Medulla oblongata (tissue), 1 donor: ENCODE results near the gene ENTHD1.
A peak's percentile ranks its signal among the peaks of the same experiment; 100 is the strongest.
"Not testable (repeated sequence)": the region's sequence is repeated elsewhere in the genome, so short reads cannot be mapped to it uniquely, and the experiment has no call there.

Experiments used
- DNase-seq: peaks from one replicate; pipeline ENCODE4 v3.0.0-alpha.2; 2015; ENCODE audit errors: extremely low spot score

The ENTHD1 gene

DNA sequence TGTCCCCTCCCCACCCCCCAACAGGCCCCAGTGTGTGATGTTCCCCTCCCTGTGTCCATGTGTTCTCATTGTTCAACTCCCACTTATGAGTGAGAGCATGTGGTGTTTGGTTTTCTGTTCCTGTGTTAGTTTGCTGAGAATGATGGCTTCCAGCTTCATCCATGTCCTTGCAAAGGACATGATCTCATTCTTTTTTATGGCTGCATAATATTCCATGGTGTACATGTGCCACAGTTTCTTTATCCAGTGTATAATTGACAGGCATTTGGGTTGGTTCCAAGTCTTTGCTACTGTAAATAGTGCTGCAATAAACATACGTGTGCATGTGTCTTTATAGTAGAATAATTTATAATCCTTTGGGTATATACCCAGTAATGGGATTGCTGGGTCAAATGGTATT is 159.5 kb downstream of the ENTHD1 start:
- not testable (repeated sequence) for DNase-seq

DNA sequence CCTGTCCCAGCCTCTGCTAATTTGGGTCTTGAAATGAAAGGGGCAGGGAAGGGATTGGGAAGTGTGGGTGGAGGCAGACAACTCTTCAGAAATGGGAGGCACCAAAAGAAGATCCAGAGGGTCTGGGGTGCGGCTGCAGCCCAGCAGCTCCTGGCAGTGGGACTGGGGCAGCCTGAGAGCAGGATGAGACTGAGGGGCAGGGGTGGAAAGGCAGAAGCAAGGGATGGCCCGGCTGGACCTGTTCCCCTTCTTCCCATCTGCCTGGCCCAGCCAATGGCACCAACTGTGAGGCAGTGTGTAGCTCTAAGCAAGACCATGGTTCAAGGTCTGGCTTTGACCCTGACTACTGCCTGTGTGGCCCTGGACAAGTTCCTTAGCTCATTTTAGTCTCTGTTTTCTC is 160.4 kb downstream of the ENTHD1 start:
- DNase-seq = no peak

DNA sequence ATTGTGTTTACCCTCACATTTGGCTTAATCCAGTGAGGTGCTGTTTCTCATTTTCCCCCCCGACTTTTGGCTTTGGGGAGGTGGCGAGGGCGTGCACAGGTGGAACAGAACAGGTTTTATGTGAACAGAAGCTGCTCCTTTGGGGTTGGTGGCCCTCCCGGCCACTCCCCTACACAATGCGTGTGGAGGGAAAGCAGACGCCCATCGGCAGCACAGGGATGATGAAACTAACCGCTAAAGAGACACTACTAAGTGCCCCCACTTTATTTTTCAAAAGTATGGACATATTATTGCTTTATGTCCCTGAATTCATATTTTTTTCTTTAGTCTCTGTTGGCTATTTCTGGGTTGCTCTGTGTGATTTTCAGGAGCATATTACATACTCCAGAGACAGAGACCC is 160.9 kb downstream of the ENTHD1 start:
- no peak for DNase-seq

DNA sequence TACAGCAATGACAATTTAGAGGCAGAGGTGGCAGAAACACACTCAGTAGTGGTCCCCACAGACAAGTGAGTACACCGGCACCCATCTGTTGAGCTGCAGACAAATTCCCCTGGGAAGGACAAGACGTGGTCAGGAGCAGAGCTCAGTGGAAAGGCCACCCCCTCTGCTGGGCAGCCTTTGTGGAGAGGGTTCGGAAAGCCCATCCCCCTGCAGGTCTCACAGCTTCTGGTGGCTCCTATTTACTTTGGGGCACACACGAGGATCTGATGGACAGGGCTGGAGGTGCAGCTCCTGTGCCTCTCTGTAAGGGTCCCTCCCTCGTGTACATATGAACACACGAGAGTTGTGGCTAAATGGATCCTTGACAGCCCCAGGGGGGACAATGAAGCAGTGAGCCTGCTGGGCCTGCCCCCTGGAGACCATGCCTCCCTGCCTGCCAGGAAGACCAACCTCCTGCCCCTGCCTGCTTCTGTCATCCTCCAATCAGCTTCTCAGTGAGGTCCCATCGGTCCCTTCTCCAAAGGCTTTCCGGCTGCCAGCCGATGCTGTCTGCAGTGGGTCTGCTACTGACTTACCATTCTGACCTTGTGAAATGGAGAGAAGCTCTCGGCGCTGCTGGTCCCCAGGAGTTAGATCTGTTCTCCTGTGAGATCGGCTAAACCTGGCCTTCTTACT is 161.5 kb downstream of the ENTHD1 start:
- DNase-seq = no peak

DNA sequence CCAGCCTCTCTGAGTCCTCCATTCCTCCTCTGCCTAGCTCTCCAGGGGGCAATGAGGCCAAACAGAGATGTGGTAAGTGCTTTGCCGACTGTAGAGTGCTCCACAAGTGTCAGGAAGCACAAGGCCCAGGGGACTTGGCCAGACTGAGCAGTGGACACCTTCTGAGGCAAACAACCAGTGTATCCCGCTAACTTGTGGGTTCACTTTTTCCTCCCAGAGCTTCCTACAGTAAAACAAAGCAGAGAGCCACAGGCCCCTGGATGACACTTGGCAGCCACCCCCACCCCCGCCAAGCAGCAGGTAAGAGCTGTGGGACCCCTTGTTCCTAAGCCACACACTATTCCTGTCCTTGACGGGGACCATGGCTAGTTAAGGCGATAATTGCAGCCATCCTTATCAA is 162.1 kb downstream of the ENTHD1 start:
- no peak for DNase-seq

DNA sequence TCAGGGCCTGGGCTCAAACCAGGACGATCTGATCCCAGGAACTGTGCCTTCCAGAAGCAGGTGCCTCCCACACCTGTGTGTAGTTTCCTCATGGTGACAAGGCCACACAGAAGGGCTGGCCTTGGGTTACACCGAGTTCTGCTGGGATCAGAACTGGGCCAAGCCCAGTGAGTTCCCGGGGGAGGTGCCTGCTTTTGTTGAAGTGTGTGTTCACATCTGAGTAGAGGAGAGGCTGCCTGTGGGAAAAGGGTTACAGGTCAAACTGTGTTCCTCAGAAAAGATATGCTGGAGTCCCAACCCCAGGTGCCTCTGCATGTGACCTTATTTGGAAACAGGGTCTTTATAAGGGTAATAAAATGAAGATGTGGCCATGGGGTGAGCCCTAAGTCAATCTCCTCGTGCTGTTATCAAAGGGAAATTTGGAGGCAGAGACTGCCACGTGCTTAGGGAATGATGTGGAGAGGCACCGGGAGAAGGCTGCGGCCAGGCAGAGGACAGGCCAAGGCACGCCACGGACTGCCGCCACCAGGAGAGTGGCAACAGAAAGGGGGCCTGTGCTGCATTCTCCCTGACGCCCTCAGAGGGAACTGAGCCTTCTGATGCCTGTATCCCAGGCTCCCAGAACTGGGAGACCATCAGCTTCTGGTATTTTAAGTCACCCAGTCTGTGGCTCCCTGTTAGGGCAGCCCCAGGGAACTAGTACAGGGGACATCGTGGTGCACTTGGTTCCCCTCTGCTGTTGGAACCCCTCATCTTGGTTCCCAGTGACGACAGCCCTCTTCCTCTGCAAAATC is 164.2 kb downstream of the ENTHD1 start:
- no peak for DNase-seq

DNA sequence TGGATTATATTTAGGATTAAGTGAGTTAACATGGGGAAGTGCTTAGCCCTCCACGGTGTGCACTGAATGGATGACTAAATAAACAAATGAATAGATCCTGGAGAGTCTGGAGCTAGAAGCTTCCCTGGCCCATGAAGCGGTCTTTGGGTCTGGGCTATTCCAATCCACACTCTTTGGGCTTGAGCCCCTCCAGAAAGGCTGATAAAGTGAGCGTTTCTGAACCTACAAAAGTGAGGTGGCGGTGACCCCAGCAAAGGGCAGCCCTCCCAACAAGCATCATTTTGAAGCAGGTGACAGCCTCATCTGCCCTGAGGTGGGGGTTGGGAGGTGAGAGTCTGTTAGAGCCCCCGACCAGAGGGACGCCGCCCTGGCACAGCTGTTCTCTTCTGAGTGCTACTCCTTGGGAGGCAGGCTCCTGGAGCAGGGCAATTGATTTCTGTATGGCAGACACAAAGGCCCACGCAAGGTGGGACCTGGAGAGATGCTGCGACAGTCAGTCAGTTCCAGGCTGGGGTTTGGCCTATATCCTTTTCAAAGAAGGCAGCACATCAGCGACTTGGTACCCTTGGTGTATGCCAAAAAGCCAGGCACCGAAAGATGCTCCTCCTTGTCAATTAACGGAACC is 165.2 kb downstream of the ENTHD1 start:
- no peak for DNase-seq

DNA sequence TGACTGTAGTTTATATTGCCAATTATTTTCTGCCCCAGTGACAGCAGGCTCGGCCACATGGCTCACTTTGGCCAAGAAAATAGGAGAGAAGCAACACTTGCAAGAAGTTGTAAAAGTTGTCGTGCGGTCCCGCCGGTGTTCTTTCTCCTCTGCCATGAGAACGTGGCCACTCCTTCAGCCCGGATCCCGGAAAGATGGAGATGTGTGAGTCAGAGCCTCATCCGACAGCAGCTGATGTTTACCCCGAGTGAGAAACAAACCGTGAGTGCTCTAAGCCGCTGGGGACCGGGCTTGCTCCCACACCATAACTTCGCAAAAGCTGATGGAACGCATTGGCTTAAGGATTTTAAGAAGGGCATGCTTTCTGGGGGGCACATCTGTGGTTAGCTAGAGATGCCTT is 166.0 kb downstream of the ENTHD1 start:
- DNase-seq = no peak

DNA sequence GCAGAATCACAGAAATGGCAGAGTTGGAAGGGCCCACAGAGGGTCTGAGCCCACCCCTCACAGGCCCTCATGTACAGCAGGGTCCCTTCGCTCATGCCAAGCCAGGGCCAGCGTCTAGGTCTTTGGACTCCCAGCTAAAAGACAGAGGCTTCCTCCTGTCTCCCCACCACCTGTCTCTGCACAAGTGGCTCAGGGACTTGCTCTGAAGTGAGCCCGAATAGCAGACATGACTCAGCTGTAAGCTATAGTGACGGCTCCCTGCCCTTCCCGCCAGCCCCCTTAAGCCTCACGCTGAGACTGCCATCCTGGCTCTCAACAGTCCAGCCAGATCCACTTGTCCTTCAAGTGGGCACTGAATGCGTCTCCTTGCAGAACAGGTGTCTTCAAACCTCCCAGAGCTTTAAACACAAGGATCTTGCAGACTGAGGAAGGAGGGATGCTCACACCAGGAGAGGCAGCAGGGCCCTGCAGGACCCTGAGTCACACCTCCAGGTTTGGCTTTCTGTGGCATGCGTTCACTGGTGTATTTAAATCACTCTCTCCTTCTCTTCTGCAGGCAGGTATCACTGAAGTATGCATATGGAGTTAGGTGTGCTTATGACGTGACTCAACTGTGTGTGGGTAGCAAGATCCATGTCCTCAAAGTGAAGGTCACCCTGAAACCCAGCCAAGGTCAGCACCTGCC is 168.1 kb downstream of the ENTHD1 start:
- no peak for DNase-seq

DNA sequence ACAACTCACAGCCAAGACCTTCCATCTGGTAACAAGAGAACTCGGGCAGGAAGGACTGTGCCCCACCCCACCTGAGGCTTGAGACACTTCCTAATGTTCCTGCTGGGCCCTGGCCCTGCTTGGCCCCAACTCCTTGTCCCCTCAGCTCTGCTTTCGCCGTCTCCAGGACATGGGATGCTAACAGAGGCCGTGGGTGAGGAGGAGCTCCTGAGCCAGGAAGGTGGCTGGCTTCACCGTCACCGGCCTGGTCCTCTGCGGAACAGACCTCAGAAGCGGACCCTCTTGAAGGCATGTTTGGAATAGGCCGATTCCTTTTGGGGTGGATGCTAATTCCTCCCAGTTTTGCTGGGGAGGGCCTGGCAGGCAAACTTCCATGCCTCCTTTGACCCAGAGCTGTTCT is 168.7 kb downstream of the ENTHD1 start:
- DNase-seq = no peak

DNA sequence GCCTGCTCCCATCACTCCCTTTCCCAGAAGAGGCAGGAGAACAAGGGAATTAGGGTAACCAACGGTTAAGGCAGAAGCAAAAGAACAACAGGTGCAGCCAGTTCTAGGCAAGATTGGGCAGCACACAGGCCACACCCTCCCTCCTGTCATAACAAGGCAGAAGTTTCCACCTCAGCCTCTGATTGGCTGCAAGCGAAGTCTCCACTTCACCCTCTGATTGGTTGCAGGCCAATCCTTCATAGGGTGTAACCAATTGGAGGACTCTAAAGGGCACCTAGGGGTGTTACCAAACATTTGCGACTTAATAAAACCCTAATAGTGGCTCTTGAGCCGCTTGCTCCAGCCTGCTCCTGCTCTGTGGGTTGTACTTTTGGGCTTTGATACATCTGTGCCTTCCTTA is 169.2 kb downstream of the ENTHD1 start:
- DNase-seq = no peak

DNA sequence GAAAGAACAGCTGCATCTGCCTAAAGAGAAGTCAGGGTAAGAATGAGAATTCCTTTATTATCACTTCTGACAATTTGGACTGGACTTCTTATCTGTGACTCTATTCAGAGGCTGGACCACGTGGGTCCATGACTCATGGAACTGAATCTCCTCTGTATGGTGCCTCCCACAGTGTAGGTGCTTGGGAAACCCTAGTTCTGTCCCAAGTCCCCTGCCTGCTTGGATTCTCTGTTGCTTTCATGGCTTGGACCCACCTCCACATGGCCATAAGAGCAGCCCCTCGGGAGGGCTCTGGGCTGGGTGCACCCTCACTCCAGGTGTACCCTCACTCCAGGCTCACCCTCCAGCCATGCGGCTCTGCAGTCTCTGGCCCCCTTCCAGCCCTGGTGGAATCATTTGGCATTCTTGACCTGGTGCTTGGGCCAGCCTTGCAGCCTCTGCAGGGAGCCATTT is 169.6 kb downstream of the ENTHD1 start:
- DNase-seq = no peak

DNA sequence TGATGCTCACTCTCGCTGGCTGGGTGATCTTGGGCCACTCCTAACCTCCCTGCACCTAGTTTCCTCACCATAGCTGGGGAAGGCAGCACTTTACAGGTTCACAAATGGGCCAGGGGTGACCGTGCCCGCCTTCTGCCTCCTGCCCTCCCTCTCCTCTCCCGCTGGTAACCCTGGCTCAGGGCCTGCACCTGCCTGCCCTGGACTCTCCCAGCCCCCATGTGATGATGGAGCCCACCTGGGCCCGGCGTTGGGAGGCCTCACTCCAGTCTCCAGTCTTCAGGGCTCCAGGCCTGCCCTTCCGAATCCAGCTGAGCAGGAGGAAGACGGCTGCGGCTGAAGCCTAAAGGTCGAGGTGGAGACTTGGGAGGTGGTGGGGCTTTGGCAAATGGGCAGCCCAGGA is 170.1 kb downstream of the ENTHD1 start:
- DNase-seq = no peak

DNA sequence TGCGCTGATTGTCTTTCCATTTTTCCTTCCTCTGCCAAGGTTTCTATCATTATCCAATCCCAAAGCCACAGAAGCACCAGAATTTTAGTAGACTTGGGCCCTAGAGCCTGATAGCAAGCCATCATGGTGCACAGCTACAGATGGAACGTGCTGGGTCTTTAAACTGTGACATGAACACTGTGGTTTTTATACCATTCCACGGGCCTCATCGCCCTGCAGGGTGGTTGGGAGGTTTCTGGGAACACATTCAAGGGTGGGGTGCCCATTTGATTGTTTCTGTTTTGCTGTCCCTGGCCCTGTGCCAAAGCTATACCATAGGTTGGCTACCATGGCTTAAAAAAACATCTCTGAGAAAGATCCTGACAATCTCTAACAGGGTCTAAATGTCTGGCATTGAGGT is 171.1 kb downstream of the ENTHD1 start:
- no peak for DNase-seq

DNA sequence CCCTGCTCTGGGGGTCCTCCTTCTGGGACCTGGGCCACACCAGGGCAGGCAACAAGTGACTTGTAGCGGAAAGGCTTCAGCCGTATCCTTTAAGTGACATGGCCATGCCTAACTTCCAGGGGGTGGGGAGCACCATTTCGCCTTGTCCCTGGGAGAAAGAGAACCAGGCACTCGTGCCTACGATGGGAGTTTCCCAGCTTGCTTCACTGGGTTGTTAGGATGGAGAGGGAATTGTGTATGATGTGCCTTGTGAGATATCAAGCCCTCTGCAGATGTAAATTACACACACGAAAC is 171.6 kb downstream of the ENTHD1 start:
- DNase-seq = no peak

DNA sequence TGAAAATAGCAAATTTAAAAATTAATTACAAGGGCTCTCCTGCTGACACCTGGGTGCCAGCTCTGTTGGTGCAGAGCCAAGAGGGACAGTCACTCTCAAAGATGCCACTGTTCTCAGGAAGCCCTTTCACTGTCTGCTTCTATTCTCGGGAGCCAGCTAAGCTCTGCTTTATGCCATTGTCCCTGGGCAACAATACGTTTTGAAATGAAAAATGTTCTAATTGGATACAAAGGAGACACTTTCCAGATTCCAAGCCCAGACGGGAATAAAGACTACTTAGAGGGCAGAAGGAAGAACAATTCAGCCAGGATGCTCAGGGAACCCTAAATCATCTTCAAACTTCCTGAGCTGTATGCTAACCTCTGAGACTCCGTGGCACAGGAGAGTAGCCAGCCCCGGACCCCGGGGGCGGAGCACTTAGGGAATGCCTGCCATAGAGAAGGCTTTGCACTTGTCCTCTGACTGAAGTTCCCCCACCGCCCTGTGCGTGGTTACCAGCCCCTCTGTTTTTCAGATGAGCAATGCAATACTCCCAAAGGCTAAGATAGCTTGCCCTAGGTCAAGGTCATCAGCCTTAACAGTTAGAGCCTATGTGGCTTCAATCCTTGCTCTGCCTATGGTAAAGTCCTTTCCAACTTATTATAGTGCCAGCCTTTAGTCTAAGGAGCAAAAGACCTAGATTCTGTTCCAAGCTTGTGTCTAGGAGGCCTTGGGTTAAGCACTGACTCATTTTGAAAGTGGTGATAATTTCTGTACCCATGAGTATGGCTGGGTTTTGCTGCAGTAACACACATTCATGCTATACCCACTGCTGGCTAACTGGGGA is 172.1 kb downstream of the ENTHD1 start:
- DNase-seq = peak; percentile 27

DNA sequence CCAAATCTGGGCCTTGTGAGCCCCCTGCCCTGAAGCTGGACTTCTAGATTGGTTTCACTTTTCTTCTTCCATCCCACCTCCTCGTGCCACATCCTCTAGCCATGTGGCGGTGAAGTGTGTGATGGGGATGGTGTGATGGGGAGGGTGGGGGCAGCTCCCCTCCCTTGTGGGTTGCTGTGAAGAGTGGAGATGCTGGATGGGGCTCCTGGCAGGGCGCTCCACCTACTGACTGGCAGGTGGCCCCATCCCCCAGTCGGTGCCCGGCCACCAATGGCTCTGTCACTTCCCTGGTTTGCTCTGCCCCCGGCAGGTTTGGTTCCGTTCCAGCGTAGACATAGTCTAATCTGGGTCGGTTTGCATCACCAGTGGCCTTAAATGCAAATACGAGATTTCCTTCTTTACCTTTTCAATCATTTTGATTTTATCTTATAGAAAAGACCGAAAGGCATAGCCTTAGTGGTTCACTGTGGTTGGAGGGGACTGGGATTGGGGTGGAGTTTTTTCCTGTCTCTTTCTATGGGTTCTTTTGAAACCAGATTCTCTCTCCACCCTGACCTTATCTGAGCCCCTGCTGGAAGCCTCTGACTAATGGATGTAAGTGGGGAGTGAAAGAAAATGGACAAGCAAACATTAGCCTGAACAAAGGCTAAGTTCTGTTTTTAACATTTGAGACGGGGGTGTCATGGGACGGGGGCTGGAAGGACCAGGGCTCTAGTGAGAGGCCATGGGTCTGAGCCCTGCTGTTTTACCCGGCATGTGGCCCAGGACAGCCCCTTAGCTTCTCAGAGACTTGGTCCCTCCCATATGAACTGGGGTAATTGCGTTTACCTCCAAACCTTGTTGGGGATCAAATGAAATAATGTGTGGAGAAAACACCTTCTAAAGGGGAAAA is 173.8 kb downstream of the ENTHD1 start:
- no peak for DNase-seq

DNA sequence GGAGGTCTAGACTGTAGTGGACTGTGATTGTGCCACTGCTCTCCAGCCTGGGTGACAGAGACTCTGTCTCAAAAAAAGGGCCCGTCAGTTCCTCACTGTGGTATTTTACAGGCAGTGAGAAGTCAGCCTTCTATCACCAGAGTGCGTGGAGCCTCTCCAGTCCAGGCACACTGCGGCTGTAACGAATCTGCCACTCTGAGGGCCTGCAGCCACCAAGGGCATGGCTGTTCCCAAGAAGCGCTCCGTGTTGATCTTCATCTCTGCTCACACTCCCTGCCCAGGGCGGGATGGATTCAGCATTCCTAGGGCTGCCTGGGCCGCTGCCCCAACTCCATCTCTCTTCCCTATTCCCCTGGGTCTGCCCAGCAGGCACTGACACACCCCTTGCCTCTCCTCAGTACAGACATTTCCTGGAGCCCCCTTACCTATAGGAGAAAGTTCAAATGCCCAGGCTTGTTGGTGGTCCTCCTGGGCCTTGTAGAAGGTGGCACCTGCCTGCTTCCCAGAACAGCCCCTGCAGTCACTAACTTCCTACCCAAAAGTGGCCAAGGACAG is 174.6 kb downstream of the ENTHD1 start:
- no peak for DNase-seq

DNA sequence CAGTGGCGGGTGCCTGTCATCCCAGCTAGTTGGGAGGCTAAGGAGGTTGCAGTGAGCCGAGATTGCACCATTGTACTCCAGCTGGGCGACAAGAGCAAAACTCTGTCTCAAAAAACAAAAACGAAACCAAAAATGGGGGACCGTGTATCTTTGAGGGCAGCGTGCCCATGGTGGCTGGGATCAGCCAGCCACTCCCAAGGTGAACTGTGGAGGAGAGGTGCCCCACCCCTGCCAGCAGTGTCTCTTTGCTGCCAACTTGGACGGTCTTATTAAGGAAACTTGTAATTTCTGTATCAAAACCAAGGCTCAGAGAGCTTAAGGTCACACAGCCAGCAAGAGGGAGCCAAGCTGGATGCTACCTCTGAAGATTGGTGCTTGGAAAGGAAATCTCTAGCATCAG is 175.4 kb downstream of the ENTHD1 start:
- no peak for DNase-seq

DNA sequence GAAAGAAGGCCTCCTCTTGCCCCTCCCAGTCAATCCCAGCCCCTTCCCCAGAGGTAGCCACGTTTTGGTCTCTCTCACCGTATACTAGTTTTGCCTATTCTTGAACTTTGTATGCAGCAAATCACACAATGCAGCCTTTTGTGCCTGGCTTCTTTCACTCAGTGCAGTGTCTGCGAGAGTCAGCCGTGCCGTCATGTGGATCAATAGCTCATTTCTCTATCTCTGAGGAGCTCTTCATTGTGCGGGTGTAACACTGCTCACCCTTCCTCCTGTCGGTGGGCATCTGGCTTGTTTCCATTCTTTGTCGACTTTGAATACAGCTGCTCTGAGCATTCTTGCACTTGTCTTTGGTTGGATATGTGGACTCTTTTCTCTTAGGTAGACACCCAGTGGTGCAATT is 176.5 kb downstream of the ENTHD1 start:
- peak; percentile 77 for DNase-seq
